ENCODE measurements around the gene SCYGR8. TPM values are rescaled to one million over a fixed set of nuclear protein-coding genes. Genes with fewer than 3 reads are reported as not detected.

Gene SCYGR8
- total and polyA plus RNA-seq, 2 donors (not counting 3 experiments of a cell fraction or from before 2014, with no cell fraction given): not detected

GRCh38 chr2:227710986-227711385 is 34.7 kb upstream of the SCYGR8 start:
- TF ChIP-seq CTCF (IDR thresholded peaks at IDR 0.05; ENCODE audit: extremely low read depth in 1 of 2, insufficient read depth in 1 of 2, low read depth in 1 of 2, low read length in 2 of 2): no peak
- no peak for TF ChIP-seq MYC (IDR thresholded peaks at IDR 0.05; ENCODE audit: low read depth, low read length)
- no peak for TF ChIP-seq POLR2AphosphoS5 (IDR thresholded peaks at IDR 0.05; ENCODE audit: insufficient read depth, low read depth, low read length)
- TF ChIP-seq MAX (IDR thresholded peaks at IDR 0.05; ENCODE audit: insufficient read depth, insufficient read length): no peak
- TF ChIP-seq EZH2 (IDR thresholded peaks at IDR 0.05; ENCODE audit: borderline replicate concordance, low read depth, low read length, severe bottlenecking): no peak
- no peak for TF ChIP-seq JUN (IDR thresholded peaks at IDR 0.05; ENCODE audit: borderline replicate concordance, insufficient read depth, insufficient read length, low read depth)
- TF ChIP-seq FOS (IDR thresholded peaks at IDR 0.05; ENCODE audit: borderline replicate concordance, insufficient read depth, low read length): no peak
- TF ChIP-seq GATA2 (IDR thresholded peaks at IDR 0.05; ENCODE audit: insufficient read depth, insufficient read length, low read depth, low read length): no peak
- TF ChIP-seq POLR2A (IDR thresholded peaks at IDR 0.05; ENCODE audit: low read depth, low read length): no peak
- FAIRE-seq: no peak
- no TSS peak for BruUV-seq (replicated peaks)

More at GRCh38 chr2:227710986-227711385, 34.7 kb upstream of the SCYGR8 start:
- Histone ChIP-seq H3K4me3 (replicated peaks in 1 of 3; ENCODE audit: insufficient read depth in 1 of 3, low read depth in 1 of 3, low read length in 3 of 3) (no peak overlapping the region), H3K27ac (ENCODE audit: insufficient read depth, low read depth, low read length) (no peak overlapping the region), H3K9me3 (replicated peaks; ENCODE audit: control insufficient read depth, insufficient read depth, low read length) (no peaks in the 10 kb centered on the region), H3K79me2 (ENCODE audit: control insufficient read depth, insufficient read depth, low read length) (no peaks in the 10 kb centered on the region), H3K4me2 (ENCODE audit: insufficient read depth, low read length) (no peak overlapping the region), H3K9ac (replicated peaks; ENCODE audit: extremely low read depth, insufficient read depth, low read length) (no peak overlapping the region), H3K9me1 (replicated peaks; ENCODE audit: control insufficient read depth, extremely low read depth, insufficient read depth, low read length) (no peaks in the 10 kb centered on the region), H3K27me3 (ENCODE audit: control insufficient read depth in 2 of 2, insufficient read depth in 2 of 2, low read length in 2 of 2) (no peaks in the 10 kb centered on the region), H4K20me1 (replicated peaks; ENCODE audit: control insufficient read depth, extremely low read depth, insufficient read depth, low read length) (no peaks in the 10 kb centered on the region), H3K4me1 (ENCODE audit: control insufficient read depth, extremely low read depth, insufficient read depth, low read length) (no peaks in the 10 kb centered on the region), H3K36me3 (ENCODE audit: control insufficient read depth in 2 of 2, extremely low read depth in 1 of 2, insufficient read depth in 2 of 2, low read length in 2 of 2) (no peaks in the 10 kb centered on the region), H2AFZ (ENCODE audit: low read depth, low read length) (no peak overlapping the region)
- CTCF ChIA-PET: no interaction called here
- no peak for DNase-seq (ENCODE audit: low read depth, low spot score)
- dilution Hi-C loops (cut with MboI; ENCODE audit: extremely low pct_ligation_motif_present, low sequenced_read_pairs) (no loop called here), intact Hi-C loops (cut with micrococcal nuclease) (no loop called here)
- POLR2A ChIA-PET: no interaction called here

All from endothelial cell of umbilical vein (primary cell).